Muscle of back (tissue), 11 donors: ENCODE measurements around the gene EIF4G3. TPM values are rescaled to one million over a fixed set of nuclear protein-coding genes. Genes with fewer than 3 reads are reported as not detected.

Experiments used
- DNase-seq, 3 donors: peaks; one replicate each; pipeline versions ENCODE4 v3.0.0 to v3.0.0-alpha.2; 2013
- polyA plus RNA-seq, 10 donors: library from polyadenylated mRNA; unstranded; fragments of 120-200 nt; gene quantifications; one replicate each; pipeline ENCODE4 v1.2.1, GENCODE V29; 2013; ENCODE audit not compliant: insufficient read length in 10 of 10

Gene EIF4G3
- polyA plus RNA-seq, 10 donors: 30.2 to 42.5 (median 35.7) TPM

DNA sequence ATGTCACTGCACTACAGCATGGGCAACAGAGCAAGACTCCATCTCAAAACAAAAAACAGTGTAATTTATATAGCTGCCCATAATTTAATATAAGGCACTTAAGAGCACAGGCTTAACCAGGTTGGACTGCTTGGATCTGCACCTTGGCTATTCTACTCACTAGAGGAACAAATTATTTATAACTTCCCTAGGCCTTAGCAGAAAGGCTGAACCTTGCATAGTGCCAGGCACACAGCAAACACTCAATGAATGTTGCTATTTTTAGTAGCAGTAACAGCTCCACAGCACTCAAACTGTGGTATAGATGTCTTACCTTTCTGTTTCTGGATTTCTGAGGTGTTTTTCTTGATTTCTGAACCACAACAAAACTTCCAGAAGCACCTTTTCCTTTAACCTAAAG, 409.4 kb downstream of the EIF4G3 start:
- no peak for DNase-seq

- no peak for DNase-seq
Measured at GRCh38 chr1:20763417-20763816, 413.3 kb downstream of the EIF4G3 start.

GRCh38 chr1:20760322-20760721, 416.4 kb downstream of the EIF4G3 start:
- no peak for DNase-seq

Other genes starting within 250 kb of the EIF4G3 start
- gene ECE1, start 113.6 kb upstream of the EIF4G3 start, polyA plus RNA-seq: 10 to 100 TPM; 25.5 to 36.4 (median 31.7) TPM